GM12878 (cell line): ENCODE data around the gene ADCY9.
"Not testable (repeated sequence)": the region's sequence is repeated elsewhere in the genome, so short reads cannot be mapped to it uniquely, and the experiment has no call there.

Experiments used
- CTCF ChIP-seq, 3 experiments: IDR thresholded peaks in 2 of 3; conservative IDR thresholded peaks in 1 of 3; 2 replicates each; pipeline ENCODE4 v1.5.1; 2011; ENCODE audit warnings: low read depth in 3 of 3, low read length in 3 of 3, mild to moderate bottlenecking in 3 of 3, control low read depth in 2 of 3, moderate library complexity in 2 of 3, inconsistent platforms in 1 of 3, mixed read lengths in 1 of 3; ENCODE audit not compliant: control insufficient read depth in 2 of 3, insufficient read depth in 1 of 3; ENCODE audit errors: extremely low read depth in 1 of 3
- EP300 ChIP-seq, 2 experiments: fragments of 150-350 bp in 1 of 2; IDR thresholded peaks; 2 replicates each; pipeline ENCODE4 v1.6.1; 2011 to 2012; ENCODE audit warnings: low read depth in 2 of 2, low read length in 2 of 2, borderline replicate concordance in 1 of 2, improper control_type of control experiment in 1 of 2, inconsistent platforms in 1 of 2; ENCODE audit not compliant: control insufficient read depth in 1 of 2
- EZH2 ChIP-seq: IDR thresholded peaks from 2 replicates; pipeline ENCODE4 v1.6.1; 2012; ENCODE audit warnings: low read depth, mild to moderate bottlenecking, control low read depth, inconsistent platforms, low read length, borderline replicate concordance; ENCODE audit not compliant: control insufficient read depth
- MAX ChIP-seq: IDR thresholded peaks from 2 replicates; pipeline ENCODE4 v1.6.1; 2012; ENCODE audit warnings: low read depth, low read length, improper control_type of control experiment
- NFIC ChIP-seq: IDR thresholded peaks from 2 replicates; pipeline ENCODE4 v1.6.1; 2012; ENCODE audit warnings: low read depth, mild to moderate bottlenecking, inconsistent platforms, low read length, moderate library complexity
- PBX3 ChIP-seq: IDR thresholded peaks from 2 replicates; pipeline ENCODE4 v1.6.1; 2011; ENCODE audit warnings: mild to moderate bottlenecking, low read depth, low read length, moderate library complexity; ENCODE audit not compliant: insufficient replicate concordance
- POLR2A ChIP-seq: IDR thresholded peaks from 2 replicates; pipeline ENCODE4 v1.6.1; 2011; ENCODE audit warnings: low read depth, mild to moderate bottlenecking, low read length
- POLR2AphosphoS5 ChIP-seq: IDR thresholded peaks from 2 replicates; pipeline ENCODE4 v1.6.1; 2011; ENCODE audit warnings: mild to moderate bottlenecking, low read length, inconsistent platforms
- SIN3A ChIP-seq: IDR thresholded peaks from 2 replicates; pipeline ENCODE4 v1.6.1; 2012; ENCODE audit warnings: low read depth, low read length, improper control_type of control experiment
- USF1 ChIP-seq: IDR thresholded peaks from 2 replicates; pipeline ENCODE4 v1.6.1; 2011; ENCODE audit warnings: borderline replicate concordance, low read depth, mild to moderate bottlenecking, moderate library complexity, mixed read lengths, low read length; ENCODE audit not compliant: insufficient read depth; ENCODE audit errors: extremely low read length

- not testable (repeated sequence) for TF ChIP-seq CTCF (IDR thresholded peaks at IDR 0.05 in 2 of 3, conservative IDR thresholded peaks at IDR 0.05 in 1 of 3; ENCODE audit: control insufficient read depth in 2 of 3, extremely low read depth in 1 of 3, insufficient read depth in 1 of 3, low read depth in 3 of 3, low read length in 3 of 3); PBX3; POLR2AphosphoS5; SIN3A; NFIC; EP300 (IDR thresholded peaks at IDR 0.05; ENCODE audit: borderline replicate concordance in 1 of 2, control insufficient read depth in 1 of 2, low read depth in 2 of 2, low read length in 2 of 2); POLR2A; USF1; EZH2; MAX
These were observed 40.3 kb upstream of the ADCY9 start for GRCh38 chr16:4156503-4156902.
